ENCODE measurements around the gene LMBR1. TPM values are rescaled to one million over a fixed set of nuclear protein-coding genes. Genes with fewer than 3 reads are reported as not detected.

The LMBR1 gene
- total and polyA plus RNA-seq, 2 of the 13 experiments (the other 11 are each of a cell fraction or from before 2014, with no cell fraction given): 20.9 to 39.6 TPM

GRCh38 chr7:156829669-156830336 is 63.2 kb downstream of the LMBR1 start (continued):
- TF ChIP-seq ZNF775 (CRISPR knock-in tag; IDR thresholded peaks at IDR 0.05; ENCODE audit: borderline replicate concordance) (no peak), ZMYM4 (CRISPR knock-in tag; IDR thresholded peaks at IDR 0.05) (no peak), PTBP1 (IDR thresholded peaks at IDR 0.05; ENCODE audit: low read depth, low read length, poor library complexity, severe bottlenecking) (no peak), ATF7 (IDR thresholded peaks at IDR 0.05) (no peak), ATF7 (CRISPR knock-in tag; IDR thresholded peaks at IDR 0.05) (no peak), TARDBP (CRISPR knock-in tag; IDR thresholded peaks at IDR 0.05) (no peak), ZNF44 (CRISPR knock-in tag; IDR thresholded peaks at IDR 0.05) (no peak), ZBTB20 (CRISPR knock-in tag; IDR thresholded peaks at IDR 0.05; ENCODE audit: borderline replicate concordance, low read depth) (no peak), ZNF747 (CRISPR knock-in tag; IDR thresholded peaks at IDR 0.05; ENCODE audit: borderline replicate concordance) (no peak), ZNF318 (CRISPR knock-in tag; IDR thresholded peaks at IDR 0.05) (no peak), ZNF333 (CRISPR knock-in tag; IDR thresholded peaks at IDR 0.05; ENCODE audit: borderline replicate concordance) (no peak)

All from HepG2 (cell line).